H1 (cell line): ENCODE data around the gene CAVIN2. TPM values are rescaled to one million over a fixed set of nuclear protein-coding genes. Genes with fewer than 3 reads are reported as not detected.

Experiments used
- CTCF ChIA-PET: fragments of 300-600 bp; sonication (Branson Sonifier 250); formaldehyde crosslinking; loops from one replicate; lab custom pipeline; 2021; ENCODE audit not compliant: partially characterized antibody; lab: Charles Lee
- POLR2A ChIA-PET: fragments of 300-600 bp; sonication (Branson Sonifier 250); formaldehyde crosslinking; loops from one replicate; lab custom pipeline; 2021; ENCODE audit warnings: inconsistent platforms; ENCODE audit not compliant: partially characterized antibody; lab: Charles Lee
- DNase-seq, 2 experiments: peaks; one replicate each; pipeline versions ENCODE4 v3.0.0 to v3.0.0-alpha.2; 2010 to 2022; ENCODE audit warnings: low spot score in 2 of 2, low read depth in 1 of 2, mixed read lengths in 1 of 2
- FAIRE-seq: peaks from 2 replicates; lab custom pipeline; 2011; peaks lifted over from hg19 to GRCh38; lab: Jason Lieb, UNC
- H2AFZ ChIP-seq: 2 replicates; pipeline ENCODE4 v1.8.1; 2012; ENCODE audit warnings: low read length, inconsistent platforms
- H2AK5ac ChIP-seq: 2 replicates; pipeline ENCODE4 v1.6.1; 2013; ENCODE audit warnings: low read depth, low read length
- H2BK120ac ChIP-seq: replicated peaks from 2 replicates; pipeline ENCODE3; 2013; ENCODE audit warnings: low read depth, low read length, inconsistent platforms
- H2BK12ac ChIP-seq: 2 replicates; pipeline ENCODE4 v1.6.1; 2013; ENCODE audit warnings: low read depth, low read length
- H2BK15ac ChIP-seq: 2 replicates; pipeline ENCODE4 v1.6.1; 2013; ENCODE audit warnings: low read length
- H2BK20ac ChIP-seq: 2 replicates; pipeline ENCODE4 v1.6.1; 2013; ENCODE audit warnings: low read length
- H2BK5ac ChIP-seq: 2 replicates; pipeline ENCODE4 v1.6.1; 2013; ENCODE audit warnings: low read depth, low read length
- H3K14ac ChIP-seq: 2 replicates; pipeline ENCODE4 v1.6.1; 2013; ENCODE audit warnings: inconsistent platforms; ENCODE audit not compliant: insufficient read length
- H3K18ac ChIP-seq: 2 replicates; pipeline ENCODE4 v1.6.1; 2013; ENCODE audit warnings: low read length; ENCODE audit errors: extremely low read depth
- H3K23ac ChIP-seq: 2 replicates; pipeline ENCODE4 v1.6.1; 2013; ENCODE audit warnings: inconsistent platforms; ENCODE audit not compliant: insufficient read length
- H3K23me2 ChIP-seq: 2 replicates; pipeline ENCODE4 v1.6.1; 2013; ENCODE audit warnings: low read depth, low read length
- H3K27ac ChIP-seq: 2 replicates; pipeline ENCODE4 v1.6.1; 2011; ENCODE audit warnings: low read depth, low read length, inconsistent platforms
- H3K27me3 ChIP-seq, 4 experiments: replicated peaks in 1 of 4; 1 replicate in 1 of 4; 2 replicates in 3 of 4; pipeline versions ENCODE4 v1.6.1 to v1.8.1; 2011 to 2013; ENCODE audit warnings: low read length in 3 of 4, mild to moderate bottlenecking in 3 of 4, inconsistent platforms in 2 of 4, mixed read lengths in 2 of 4, moderate library complexity in 1 of 4; ENCODE audit not compliant: control insufficient read depth in 3 of 4, insufficient read depth in 3 of 4; ENCODE audit errors: extremely low read depth in 1 of 4
- H3K36me3 ChIP-seq, 4 experiments: 2 replicates each; pipeline versions ENCODE4 v1.6.1 to v1.8.1; 2011 to 2013; ENCODE audit warnings: mild to moderate bottlenecking in 4 of 4, low read length in 3 of 4, moderate library complexity in 2 of 4, control low read depth in 1 of 4, inconsistent platforms in 1 of 4; ENCODE audit not compliant: insufficient read depth in 4 of 4, control insufficient read depth in 2 of 4
- H3K4ac ChIP-seq: replicated peaks from 2 replicates; pipeline ENCODE3; 2013; ENCODE audit warnings: low read length, low read depth, mixed read lengths, inconsistent platforms; ENCODE audit not compliant: insufficient read length
- H3K4me1 ChIP-seq, 4 experiments: replicated peaks in 1 of 4; 1 replicate in 1 of 4; 2 replicates in 3 of 4; pipeline versions ENCODE4 v1.6.1 to v1.8.1; 2011 to 2013; ENCODE audit warnings: low read length in 3 of 4, inconsistent platforms in 2 of 4, mixed read lengths in 1 of 4; ENCODE audit not compliant: insufficient read depth in 4 of 4, control insufficient read depth in 3 of 4
- H3K4me2 ChIP-seq, 2 experiments: 2 replicates each; pipeline versions ENCODE4 v1.6.1 to v1.8.1; 2011 to 2013; ENCODE audit warnings: low read depth in 2 of 2, low read length in 2 of 2, control low read depth in 1 of 2, inconsistent platforms in 1 of 2, mild to moderate bottlenecking in 1 of 2; ENCODE audit not compliant: insufficient read depth in 1 of 2
- H3K4me3 ChIP-seq, 4 experiments: fragments of 200-600, 300-600 bp in 1 of 4; sonication (generic), shearing (Covaris generic), sonication (Bioruptor Twin) in 1 of 4; 2 replicates each; pipeline versions ENCODE4 v1.5.1 to v1.8.1; 2011 to 2016; ENCODE audit warnings: low read length in 4 of 4, low read depth in 3 of 4, control low read depth in 2 of 4, inconsistent platforms in 2 of 4, mild to moderate bottlenecking in 2 of 4, mixed read lengths in 1 of 4, moderate library complexity in 1 of 4; ENCODE audit not compliant: insufficient read depth in 2 of 4; ENCODE audit errors: extremely low read depth in 1 of 4
- H3K56ac ChIP-seq: replicated peaks from 2 replicates; pipeline ENCODE3; 2013; ENCODE audit warnings: low read depth, mild to moderate bottlenecking, mixed read lengths, low read length, inconsistent platforms; ENCODE audit not compliant: insufficient read length
- H3K79me1 ChIP-seq: 2 replicates; pipeline ENCODE4 v1.6.1; 2013; ENCODE audit warnings: low read depth, low read length, control low read depth
- H3K79me2 ChIP-seq, 2 experiments: 2 replicates each; pipeline versions ENCODE4 v1.6.1 to v1.8.1; 2012 to 2013; ENCODE audit warnings: low read length in 2 of 2, mild to moderate bottlenecking in 2 of 2, inconsistent platforms in 1 of 2; ENCODE audit not compliant: insufficient read depth in 2 of 2, control insufficient read depth in 1 of 2
- H3K9ac ChIP-seq, 4 experiments: replicated peaks in 1 of 4; 1 replicate in 1 of 4; 2 replicates in 3 of 4; pipeline versions ENCODE4 v1.6.1 to v1.8.1; 2011 to 2013; ENCODE audit warnings: low read depth in 3 of 4, low read length in 3 of 4, control low read depth in 2 of 4, mild to moderate bottlenecking in 2 of 4, moderate library complexity in 2 of 4, inconsistent platforms in 1 of 4; ENCODE audit errors: extremely low read depth in 1 of 4
- H3K9me3 ChIP-seq, 2 experiments: 2 replicates each; pipeline versions ENCODE4 v1.6.1 to v1.8.1; 2012 to 2013; ENCODE audit warnings: mild to moderate bottlenecking in 2 of 2, moderate library complexity in 2 of 2, control low read depth in 1 of 2, inconsistent platforms in 1 of 2, low read depth in 1 of 2, low read length in 1 of 2, mixed read lengths in 1 of 2; ENCODE audit not compliant: insufficient read depth in 2 of 2
- H4K20me1 ChIP-seq, 2 experiments: replicated peaks in 1 of 2; 2 replicates each; pipeline versions ENCODE3 to v1.8.1; 2011 to 2013; ENCODE audit warnings: inconsistent platforms in 2 of 2, low read length in 2 of 2, mild to moderate bottlenecking in 1 of 2; ENCODE audit not compliant: insufficient read depth in 2 of 2, control insufficient read depth in 1 of 2
- H4K5ac ChIP-seq: 2 replicates; pipeline ENCODE4 v1.6.1; 2013; ENCODE audit warnings: low read length, low read depth, mixed read lengths, inconsistent platforms; ENCODE audit not compliant: insufficient read length
- H4K8ac ChIP-seq: 2 replicates; pipeline ENCODE4 v1.8.0; 2013; ENCODE audit warnings: mild to moderate bottlenecking, moderate library complexity, low read length, inconsistent platforms; ENCODE audit not compliant: insufficient read depth; ENCODE audit errors: extremely low read depth
- H4K91ac ChIP-seq: replicated peaks from 2 replicates; pipeline ENCODE3; 2013; ENCODE audit warnings: low read length, mixed read lengths, inconsistent platforms; ENCODE audit not compliant: insufficient read length
- ASH2L ChIP-seq: fragments of 200-600, 300-600 bp; sonication (generic); IDR thresholded peaks from one replicate; pipeline ENCODE4 v1.7.1; 2017; ENCODE audit warnings: low read length
- CBX5 ChIP-seq: fragments of 300-800, 300-1000 bp; sonication (generic); IDR thresholded peaks from 2 replicates; pipeline ENCODE4 v1.7.1; 2016; ENCODE audit warnings: antibody characterized with exemption, low read length, low read depth
- CTCF ChIP-seq, 3 experiments: IDR thresholded peaks; 1 replicate in 2 of 3; 2 replicates in 1 of 3; pipeline versions ENCODE4 v1.5.1 to v1.6.1; 2011; ENCODE audit warnings: low read length in 3 of 3, mild to moderate bottlenecking in 3 of 3, inconsistent platforms in 2 of 3, low read depth in 1 of 3, moderate library complexity in 1 of 3; ENCODE audit not compliant: insufficient read depth in 1 of 3; ENCODE audit errors: control extremely low read depth in 1 of 3
- EGR1 ChIP-seq: IDR thresholded peaks from 2 replicates; pipeline ENCODE4 v1.6.1; 2011; ENCODE audit warnings: low read depth, low read length, borderline replicate concordance
- EZH2 ChIP-seq: fragments of 200-600 bp; sonication (generic); IDR thresholded peaks from 2 replicates; pipeline ENCODE4 v1.7.1; 2012; ENCODE audit warnings: low read depth, mild to moderate bottlenecking, moderate library complexity, low read length, inconsistent platforms; ENCODE audit not compliant: severe bottlenecking
- HDAC2 ChIP-seq, 2 experiments: fragments of 300-600 bp in 1 of 2; sonication (generic) in 1 of 2; IDR thresholded peaks; 2 replicates each; pipeline ENCODE4 v1.6.1; 2011 to 2012; ENCODE audit warnings: low read depth in 2 of 2, low read length in 2 of 2, mild to moderate bottlenecking in 2 of 2, moderate library complexity in 2 of 2, borderline replicate concordance in 1 of 2, inconsistent platforms in 1 of 2
- NANOG ChIP-seq: IDR thresholded peaks from 2 replicates; pipeline ENCODE4 v1.6.1; 2011; ENCODE audit warnings: low read length, low read depth, mild to moderate bottlenecking, inconsistent platforms; ENCODE audit not compliant: insufficient read depth, poor library complexity, severe bottlenecking
- WGBS, 2 experiments: shearing (Covaris generic) in 1 of 2; methylation state at CpG; one replicate each; pipeline versions ENCODE4 v1.1.6 to v1.1.7; 2013 to 2015; ENCODE audit warnings: low lambda C conversion rate in 2 of 2, mixed read lengths in 2 of 2, inconsistent platforms in 1 of 2, low coverage in 1 of 2, missing lambda C conversion rate in 1 of 2; ENCODE audit not compliant: insufficient replicate concordance in 2 of 2, insufficient coverage in 1 of 2, insufficient read length in 1 of 2; ENCODE audit errors: extremely low coverage in 1 of 2, missing lambda C conversion rate in 1 of 2; 5-methylcytosine and 5-hydroxymethylcytosine counted together
- polyA plus RNA-seq, 7 experiments: library from polyadenylated mRNA; depleted of rRNA in 3 of 7; stranded (reverse) in 5 of 7; unstranded in 2 of 7; fragments of >200 nt in 5 of 7; fragments of 200-250 nt in 2 of 7; gene quantifications; 1 replicate in 5 of 7; 2 replicates in 1 of 7; 4 replicates in 1 of 7; pipeline versions ENCODE4 v1.2.1 to v1.2.3, GENCODE V29; 2011 to 2013; ENCODE audit warnings: missing spikeins in 2 of 7, mixed read lengths in 2 of 7
- total RNA-seq: library from RNA; stranded (reverse); fragmentation: NEBNext Ultra II Directional; extraction: Animal tissue kit (Norgen Biotek cat#: 25700); gene quantifications from 2 replicates; pipeline ENCODE4 v1.2.1, GENCODE V29; 2021

CAVIN2 gene
- total and polyA plus RNA-seq, 2 of the 8 experiments (the other 6 are each of a cell fraction or from before 2014, with no cell fraction given): 0.03 TPM; not detected in 1

GRCh38 chr2:191885650-191886049, 38.8 kb upstream of the CAVIN2 start:
- no peaks in the 10 kb centered on the region for H3K23me2 ChIP-seq
- H3K4me2 ChIP-seq: no peak overlapping the region
- H3K79me2 ChIP-seq: no peaks in the 10 kb centered on the region
- no peak overlapping the region for H3K56ac ChIP-seq
- H3K4me3 ChIP-seq: no peak overlapping the region
- FAIRE-seq (no peak), DNase-seq (no peak)
- POLR2A ChIA-PET: no interaction called here
- no peak overlapping the region for H4K5ac ChIP-seq
- H2AFZ ChIP-seq: 0 out of 2 replicates have a peak overlapping the region, but pooled peaks have one; percentile 10
- no peak overlapping the region for H3K4ac ChIP-seq
- CTCF ChIA-PET: interaction anchor here (0.5 to 2.6 kb wide), 3 partner anchors 16 to 1742 kb away, joined by 3 to 19 read pairs (median 4); no protein-coding TSS in a partner anchor
- H2BK5ac ChIP-seq: no peak overlapping the region
- H3K4me1 ChIP-seq: no peaks in the 10 kb centered on the region; a peak in 1 of 7 replicates
- H3K14ac ChIP-seq: no peak overlapping the region
- no peak overlapping the region for H2BK12ac ChIP-seq
- H3K9me3 ChIP-seq: peaks cover 0 to 3% of the 10 kb centered on the region in 2 experiments; a peak in 1 of 4 replicates
- no peak overlapping the region for H2BK20ac ChIP-seq
- no peak overlapping the region for H3K23ac ChIP-seq
- no peak overlapping the region for H4K8ac ChIP-seq
- no peak overlapping the region for H3K18ac ChIP-seq
- no peak overlapping the region for H2BK15ac ChIP-seq
- 90% methylated on average over 6 of the region's 6 CpGs; no CpG with 5 or more reads in 1 of the 2 experiments for WGBS, 2 experiments
- no peaks in the 10 kb centered on the region for H3K79me1 ChIP-seq
- H3K27me3 ChIP-seq: no peaks in the 10 kb centered on the region
- H4K91ac ChIP-seq: no peak overlapping the region
- no peak overlapping the region for H2BK120ac ChIP-seq
- H3K36me3 ChIP-seq: no peaks in the 10 kb centered on the region
- TF ChIP-seq CBX5 (no peak), ASH2L (no peak), CTCF (IDR thresholded peaks at IDR 0.05; ENCODE audit: control extremely low read depth in 1 of 3, insufficient read depth in 1 of 3, low read depth in 1 of 3, low read length in 3 of 3) (no peak), HDAC2 (IDR thresholded peaks at IDR 0.05; ENCODE audit: borderline replicate concordance in 1 of 2, low read depth in 2 of 2, low read length in 2 of 2) (no peak), NANOG (no peak), EGR1 (no peak), EZH2 (no peak)
- H3K27ac ChIP-seq: no peak overlapping the region
- H3K9ac ChIP-seq: no peak overlapping the region
- H4K20me1 ChIP-seq: no peaks in the 10 kb centered on the region
- no peak overlapping the region for H2AK5ac ChIP-seq
